Omental fat pad (tissue), 4 donors: ENCODE data around the gene PRSS23. TPM values are rescaled to one million over a fixed set of nuclear protein-coding genes. Genes with fewer than 3 reads are reported as not detected.

ENCODE experiments used
- ATAC-seq: fragments of 150-250 bp; one replicate; pipeline ENCODE4 v1.9.1; 2016; ENCODE audit warnings: mild to moderate bottlenecking, moderate library complexity; ENCODE audit not compliant: low FRiP score
- DNase-seq: peaks from one replicate; pipeline ENCODE4 v3.0.0-alpha.2; 2019; ENCODE audit warnings: low spot score
- total RNA-seq, 4 donors: library from RNA; depleted of rRNA; stranded (reverse); fragments of >200 nt; gene quantifications; one replicate each; pipeline ENCODE4 v1.1.0, GENCODE V29; 2016
- TF ChIP-seq, protein P1 (sequence below), 3 donors: fragments of 450-650 bp; IDR thresholded peaks; one replicate each; pipeline ENCODE4 v1.5.1; 2016 to 2017; ENCODE audit warnings: antibody characterized with exemption in 3 of 3, mild to moderate bottlenecking in 3 of 3, moderate library complexity in 2 of 3

The PRSS23 gene
- total RNA-seq, 4 donors from 2014 or later, result 35.9 to 66.2 (median 50.3) TPM

DNA sequence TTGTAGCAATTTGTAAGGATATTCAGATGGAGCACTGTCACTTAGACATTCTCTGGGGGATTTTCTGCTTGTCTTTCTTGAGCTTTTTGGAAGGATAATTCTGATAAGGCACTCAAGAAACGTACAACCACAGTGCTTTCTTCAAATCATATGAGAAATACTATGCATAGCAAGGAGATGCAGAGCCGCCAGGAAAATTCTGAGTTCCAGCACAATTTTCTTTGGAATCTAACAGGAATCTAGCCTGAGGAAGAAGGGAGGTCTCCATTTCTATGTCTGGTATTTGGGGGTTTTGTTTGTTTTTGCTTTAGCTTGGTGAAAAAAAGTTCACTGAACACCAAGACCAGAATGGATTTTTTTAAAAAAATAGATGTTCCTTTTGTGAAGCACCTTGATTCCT is 9.9 kb downstream of the PRSS23 start:
- ATAC-seq (no peak), DNase-seq (no peak)
- TF ChIP-seq, protein P1, sequence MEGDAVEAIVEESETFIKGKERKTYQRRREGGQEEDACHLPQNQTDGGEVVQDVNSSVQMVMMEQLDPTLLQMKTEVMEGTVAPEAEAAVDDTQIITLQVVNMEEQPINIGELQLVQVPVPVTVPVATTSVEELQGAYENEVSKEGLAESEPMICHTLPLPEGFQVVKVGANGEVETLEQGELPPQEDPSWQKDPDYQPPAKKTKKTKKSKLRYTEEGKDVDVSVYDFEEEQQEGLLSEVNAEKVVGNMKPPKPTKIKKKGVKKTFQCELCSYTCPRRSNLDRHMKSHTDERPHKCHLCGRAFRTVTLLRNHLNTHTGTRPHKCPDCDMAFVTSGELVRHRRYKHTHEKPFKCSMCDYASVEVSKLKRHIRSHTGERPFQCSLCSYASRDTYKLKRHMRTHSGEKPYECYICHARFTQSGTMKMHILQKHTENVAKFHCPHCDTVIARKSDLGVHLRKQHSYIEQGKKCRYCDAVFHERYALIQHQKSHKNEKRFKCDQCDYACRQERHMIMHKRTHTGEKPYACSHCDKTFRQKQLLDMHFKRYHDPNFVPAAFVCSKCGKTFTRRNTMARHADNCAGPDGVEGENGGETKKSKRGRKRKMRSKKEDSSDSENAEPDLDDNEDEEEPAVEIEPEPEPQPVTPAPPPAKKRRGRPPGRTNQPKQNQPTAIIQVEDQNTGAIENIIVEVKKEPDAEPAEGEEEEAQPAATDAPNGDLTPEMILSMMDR (IDR thresholded peaks at IDR 0.05), result no peak

DNA sequence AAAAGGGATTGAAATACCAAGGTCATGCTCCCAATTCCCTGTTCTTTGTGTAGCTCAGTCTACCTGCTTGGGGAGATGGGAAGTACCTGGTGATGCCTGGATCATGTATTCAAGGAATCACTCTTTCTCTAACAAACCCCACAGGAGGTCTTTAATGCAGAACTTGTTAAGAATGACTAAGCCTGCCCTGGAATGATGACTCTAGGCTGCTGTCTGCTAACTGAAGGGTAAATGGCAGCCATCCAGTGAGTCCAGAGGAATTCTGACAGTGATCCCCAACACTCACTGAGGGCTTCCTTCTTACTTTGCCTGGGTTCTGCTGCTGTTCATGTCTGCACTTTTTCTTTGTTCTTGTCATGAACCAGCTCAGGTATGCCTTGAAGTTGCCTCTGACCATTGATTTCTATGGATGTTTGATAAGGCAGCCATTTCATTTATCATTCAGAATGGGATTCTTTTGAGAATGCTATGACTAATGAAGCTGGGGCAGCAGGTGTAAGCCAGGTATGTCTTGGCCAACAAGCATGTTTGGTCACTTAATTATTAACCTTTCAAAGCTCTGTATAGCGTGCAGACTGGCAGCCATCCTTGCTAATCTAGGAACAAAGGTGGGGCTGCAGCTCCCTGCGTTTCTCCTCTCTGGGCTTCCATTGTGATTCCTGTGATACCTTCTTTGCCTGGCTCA is 11.4 kb downstream of the PRSS23 start:
- DNase-seq (no peak), ATAC-seq (peak; percentile 35)
- TF ChIP-seq, protein P1 (IDR thresholded peaks at IDR 0.05), result no peak

DNA sequence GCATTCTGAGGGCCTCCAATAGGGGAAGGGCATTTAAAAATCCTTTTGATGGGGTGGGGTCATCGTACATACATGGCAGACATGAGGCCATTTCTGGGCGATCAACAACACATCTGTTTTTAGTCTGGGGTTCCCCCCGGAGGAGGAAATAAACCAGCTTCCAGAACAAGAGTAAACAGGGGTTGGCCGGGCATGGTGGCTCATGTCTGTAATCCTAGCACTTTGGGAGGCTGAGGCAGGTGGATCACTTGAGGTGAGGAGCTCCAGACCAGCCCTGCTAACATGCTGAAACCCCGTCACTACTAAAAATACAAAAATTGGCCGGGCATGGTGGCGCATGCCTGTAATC is 12.0 kb downstream of the PRSS23 start:
- TF ChIP-seq, protein P1 (IDR thresholded peaks at IDR 0.05), result no peak
- ATAC-seq, result no peak

DNA sequence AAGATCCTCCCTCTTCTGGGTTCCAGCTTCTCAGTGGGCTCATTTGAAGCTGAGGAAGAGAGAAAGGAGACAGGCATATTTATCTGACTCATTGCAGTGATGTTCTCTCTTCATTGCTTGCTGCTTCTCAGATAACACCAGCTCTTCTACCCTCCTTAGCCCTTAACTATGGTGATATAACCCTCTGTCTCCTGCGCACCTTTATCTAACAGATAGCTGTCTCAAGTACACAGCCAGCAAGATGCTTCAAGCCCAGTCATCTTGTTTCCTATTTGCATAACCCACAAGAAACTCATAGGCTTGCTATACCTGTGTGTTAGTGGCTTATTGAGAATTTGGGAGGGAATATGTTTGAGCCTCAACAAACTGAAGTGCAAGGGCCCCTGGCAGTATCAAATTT is 12.6 kb downstream of the PRSS23 start:
- no peak for DNase-seq
- no peak for ATAC-seq
- TF ChIP-seq, protein P1 (IDR thresholded peaks at IDR 0.05), result no peak

More for the DNA sequence above, 12.0 kb downstream of the PRSS23 start:
- DNase-seq, result no peak

DNA sequence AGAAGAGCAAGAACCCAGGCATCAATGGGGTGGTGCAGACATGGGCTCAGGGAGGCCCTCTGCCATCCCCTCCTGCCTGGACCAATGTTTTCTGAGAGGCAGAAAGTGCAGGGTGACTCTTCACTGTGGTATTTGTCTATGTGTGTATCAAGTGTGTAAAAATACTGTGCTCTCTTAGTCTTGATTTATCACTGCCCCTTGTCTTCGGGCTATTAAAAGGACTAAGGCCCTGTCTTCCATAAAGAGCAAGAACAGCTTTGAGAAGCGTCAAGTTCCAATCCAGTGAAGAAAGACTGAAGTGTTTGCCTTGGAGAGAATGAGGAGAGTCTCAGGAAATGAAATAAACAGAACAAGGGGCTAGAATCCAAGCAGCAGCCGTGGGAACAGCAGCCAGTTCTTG is 14.4 kb downstream of the PRSS23 start:
- DNase-seq (no peak), ATAC-seq (no peak)
- TF ChIP-seq, protein P1 (IDR thresholded peaks at IDR 0.05), result no peak

DNA sequence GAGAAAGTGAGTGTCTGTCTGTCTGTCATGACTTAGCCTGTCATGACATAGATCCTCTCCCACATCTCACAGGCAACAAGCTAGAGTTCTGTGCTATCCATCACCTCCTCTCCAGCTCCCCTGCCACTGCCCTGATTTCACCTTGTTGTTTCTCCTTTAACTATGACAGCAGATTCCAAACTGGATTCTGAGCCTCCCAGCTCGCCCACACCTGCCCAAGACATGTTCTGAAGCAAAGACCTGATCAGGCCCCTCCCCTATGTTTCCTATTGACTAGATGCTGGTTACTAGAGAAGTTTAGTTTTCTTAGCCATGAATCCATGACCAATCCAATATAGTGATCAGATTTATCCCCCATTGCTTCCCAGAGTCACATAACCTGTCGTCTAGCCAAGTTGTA is 15.4 kb downstream of the PRSS23 start:
- DNase-seq (no peak), ATAC-seq (no peak)
- TF ChIP-seq, protein P1 (IDR thresholded peaks at IDR 0.05), result no peak

DNA sequence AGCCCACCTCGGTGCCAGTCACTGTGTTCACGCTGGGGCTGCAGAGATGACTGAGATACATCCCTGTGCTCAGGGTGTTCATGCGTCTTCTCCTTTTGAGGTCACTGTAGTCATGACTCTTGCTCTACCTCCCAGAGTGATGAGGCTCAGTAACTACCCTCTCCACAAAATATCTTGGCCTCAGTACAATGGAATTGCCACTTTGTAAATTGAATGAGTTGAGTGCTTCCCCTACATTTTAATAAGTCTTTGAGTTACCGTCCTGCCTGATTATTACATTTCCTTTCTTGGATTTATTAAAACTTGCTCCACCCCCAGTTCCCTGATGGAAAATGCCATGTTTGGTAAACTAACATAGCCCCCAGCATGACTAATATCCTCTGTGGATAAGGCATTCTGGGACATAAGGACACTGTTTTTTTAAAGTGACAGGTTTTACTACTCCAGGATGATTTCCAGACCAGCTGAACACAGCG is 15.9 kb downstream of the PRSS23 start:
- DNase-seq (no peak), ATAC-seq (no peak)
- TF ChIP-seq, protein P1 (IDR thresholded peaks at IDR 0.05), result no peak
